Kidney capillary endothelial cell (primary cell): ENCODE results near the gene SHROOM3.

Experiments used
- DNase-seq: peaks from one replicate; pipeline ENCODE4 v3.0.0-alpha.2; 2018; ENCODE audit warnings: low spot score

The SHROOM3 gene

DNA sequence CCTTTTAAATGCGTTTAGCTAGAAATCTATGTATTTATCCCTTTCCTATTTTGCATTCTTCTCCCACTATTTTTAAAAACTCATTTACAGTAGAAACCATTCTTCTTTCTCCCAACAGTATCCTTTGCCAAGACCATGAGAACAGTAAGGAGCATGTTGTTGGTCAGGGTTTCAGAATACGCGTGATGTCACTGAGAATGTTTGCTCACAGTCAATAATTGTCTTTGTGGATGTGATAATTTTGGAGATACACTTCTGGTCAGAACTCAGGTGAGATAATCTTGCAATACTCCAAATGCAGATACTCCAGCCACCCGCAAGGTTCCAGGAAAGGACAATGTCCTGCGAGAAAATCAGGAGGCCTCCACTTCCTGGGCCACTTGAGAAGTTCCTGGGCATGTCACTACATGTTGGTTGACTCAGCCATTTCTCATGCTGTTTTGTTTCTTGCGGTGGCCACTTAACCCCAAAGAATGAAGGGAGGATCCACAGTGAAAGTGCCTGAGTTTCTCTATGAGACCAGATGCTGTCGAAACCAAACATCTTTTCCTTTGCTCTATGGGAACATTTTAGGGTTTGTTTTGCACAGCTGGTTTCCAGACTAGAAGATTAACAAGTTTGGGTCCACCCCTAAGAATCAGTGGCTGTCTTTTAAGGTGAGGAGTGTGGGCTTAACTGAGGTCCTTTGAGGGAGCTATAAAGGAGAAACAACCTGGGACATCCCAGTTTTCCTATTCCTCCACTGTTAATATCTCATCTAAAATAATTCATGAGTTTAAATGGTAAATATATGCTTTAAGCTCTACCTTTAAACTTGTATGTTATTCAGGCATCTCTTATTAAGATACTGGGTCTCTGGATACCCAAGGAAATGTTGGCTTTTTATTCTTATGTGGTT is 346.9 kb downstream of the SHROOM3 start:
- DNase-seq: no peak

DNA sequence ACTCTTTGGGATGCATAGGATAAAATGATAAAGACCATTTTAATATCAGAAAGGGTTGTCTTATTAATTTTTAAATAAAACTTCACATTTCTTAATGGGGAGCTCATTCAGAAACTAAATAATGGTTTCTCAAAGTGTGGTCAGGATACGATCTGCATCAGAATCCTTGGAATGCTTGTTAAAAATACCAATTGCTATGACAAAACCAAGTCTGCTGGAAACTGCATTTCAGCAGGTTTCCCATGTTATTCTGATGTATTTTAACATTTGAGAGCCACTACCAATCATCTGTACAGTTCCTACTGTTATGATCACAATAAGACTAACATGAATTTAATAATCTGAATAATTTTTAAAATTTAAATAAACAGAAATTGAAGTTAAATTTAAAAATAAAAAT is 347.8 kb downstream of the SHROOM3 start:
- DNase-seq: no peak

DNA sequence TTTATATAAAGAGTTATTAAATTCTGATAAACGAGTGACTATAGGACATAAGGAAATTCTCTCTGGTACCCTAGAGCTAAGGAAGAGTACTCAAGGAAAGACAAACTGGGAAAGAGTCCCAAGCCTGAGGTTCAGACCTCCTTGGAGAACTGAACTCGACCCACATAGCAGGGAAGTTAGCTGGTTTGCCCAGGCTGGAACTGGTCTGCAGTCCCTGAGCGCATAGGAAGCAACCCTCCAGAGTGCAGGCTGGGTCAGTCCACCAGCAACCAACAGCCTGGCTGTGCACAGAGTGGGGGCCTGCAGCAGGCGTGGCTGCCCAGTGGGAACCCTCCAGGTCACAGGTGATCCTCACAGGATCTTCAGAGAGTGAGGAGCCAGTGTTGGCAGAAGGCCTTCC is 348.8 kb downstream of the SHROOM3 start:
- DNase-seq: no peak

DNA sequence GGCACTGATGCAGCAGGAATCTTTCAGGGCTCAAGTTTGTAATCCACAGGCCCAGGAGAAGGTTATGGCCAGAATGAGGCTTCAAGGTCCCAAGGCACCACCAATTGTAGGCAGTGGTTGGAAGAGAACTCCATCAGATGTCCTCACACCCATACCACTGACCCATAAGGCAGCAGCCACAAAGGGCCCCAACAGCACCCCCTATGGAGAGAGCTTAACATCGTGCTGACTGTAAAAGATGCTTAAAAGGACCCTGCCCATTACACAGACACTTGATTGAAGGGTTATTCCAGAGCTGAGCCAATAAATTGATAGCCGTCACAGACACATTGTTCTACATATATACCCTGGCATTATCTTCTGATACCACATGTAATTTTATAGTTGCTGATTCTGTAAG is 349.2 kb downstream of the SHROOM3 start:
- DNase-seq: no peak

DNA sequence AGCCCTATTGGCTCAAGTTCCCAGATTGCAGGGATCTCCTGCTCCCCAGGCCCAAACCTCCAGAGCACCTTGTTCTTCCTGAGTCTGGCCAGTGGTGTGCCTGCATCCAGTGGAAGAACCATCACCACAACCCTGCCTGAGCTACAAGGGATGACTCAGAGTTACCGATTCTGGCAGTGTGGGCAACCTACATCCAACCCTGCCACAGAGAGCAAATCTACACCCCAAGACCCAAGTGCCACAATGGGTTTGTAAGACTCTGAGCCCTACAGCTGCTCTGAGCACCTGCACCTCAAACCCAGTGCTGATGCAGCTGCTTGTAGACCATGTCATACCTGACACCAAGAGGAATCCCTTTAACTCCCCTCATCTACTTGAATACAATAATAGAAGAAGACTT is 352.9 kb downstream of the SHROOM3 start:
- DNase-seq: no peak

DNA sequence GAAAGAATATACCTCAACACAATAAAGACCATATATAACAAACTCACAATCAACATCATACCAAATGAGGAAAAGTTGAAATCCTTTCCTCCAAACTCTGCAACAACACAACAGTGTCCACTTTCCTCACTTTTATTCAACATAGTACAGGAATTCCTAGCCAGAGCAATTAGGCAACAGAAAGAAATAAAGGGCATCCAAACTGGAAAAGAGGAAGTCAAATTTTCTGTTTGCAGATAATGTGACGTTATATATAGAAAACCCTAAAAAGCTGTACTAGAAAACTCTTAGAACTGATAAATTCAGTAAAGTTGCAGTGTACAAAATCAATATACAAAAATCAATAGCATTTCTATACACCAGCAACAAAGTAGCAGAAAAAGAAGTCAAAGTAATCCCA is 355.3 kb downstream of the SHROOM3 start:
- no peak for DNase-seq

DNA sequence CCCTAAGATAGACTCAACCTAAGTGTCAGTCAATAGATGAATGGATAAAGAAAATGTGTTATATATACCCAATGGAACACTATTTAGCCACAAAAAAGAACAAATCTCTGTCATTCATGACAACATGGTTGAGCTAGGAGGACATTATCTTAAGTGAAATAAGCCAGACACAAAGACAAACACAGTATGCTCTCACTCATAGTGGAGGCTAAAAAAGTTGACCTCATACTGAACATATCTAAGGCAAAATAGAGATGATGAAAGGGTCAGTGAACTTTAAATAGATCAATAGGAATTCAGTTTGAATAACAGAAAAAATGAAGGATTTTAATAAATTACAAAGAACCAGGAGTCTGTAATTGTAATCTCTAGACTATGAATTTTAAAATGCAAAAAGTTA is 356.4 kb downstream of the SHROOM3 start:
- no peak for DNase-seq

DNA sequence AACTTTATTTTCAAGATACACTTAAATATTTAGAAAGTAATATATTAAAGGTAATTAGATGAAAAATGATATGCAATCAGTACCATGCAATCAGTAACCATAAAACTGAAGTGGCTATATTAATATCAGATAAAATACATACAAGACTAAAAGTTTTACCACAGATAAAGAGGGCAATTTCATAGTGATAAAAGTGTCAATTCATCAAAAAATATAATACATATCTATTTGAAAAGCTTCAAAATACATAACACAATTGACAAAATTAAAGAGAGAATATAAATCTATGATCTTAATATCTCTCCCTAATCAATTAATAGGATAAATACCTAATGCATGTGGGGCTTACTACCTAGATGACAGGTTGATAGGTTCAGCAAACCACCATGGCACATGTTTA is 357.4 kb downstream of the SHROOM3 start:
- DNase-seq: no peak

DNA sequence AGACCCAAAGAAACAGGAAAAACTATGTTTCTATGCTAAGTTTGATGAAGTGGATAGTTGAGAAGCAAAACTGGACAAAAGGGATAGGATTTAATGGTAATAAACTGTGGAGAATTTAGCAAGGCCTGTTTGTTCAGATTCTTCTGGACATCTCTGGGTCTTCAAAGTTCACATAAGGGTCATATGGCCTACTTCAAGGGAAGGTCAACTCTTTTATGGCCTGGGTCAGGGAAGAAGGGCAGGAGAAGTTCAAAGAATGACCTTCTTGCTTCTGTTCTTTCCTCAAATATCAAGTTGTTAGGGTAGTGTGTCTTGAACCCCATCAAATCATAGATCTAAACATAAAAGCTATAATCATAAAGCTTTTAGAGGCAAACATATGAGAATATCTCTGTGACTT is 360.2 kb downstream of the SHROOM3 start:
- DNase-seq: no peak

DNA sequence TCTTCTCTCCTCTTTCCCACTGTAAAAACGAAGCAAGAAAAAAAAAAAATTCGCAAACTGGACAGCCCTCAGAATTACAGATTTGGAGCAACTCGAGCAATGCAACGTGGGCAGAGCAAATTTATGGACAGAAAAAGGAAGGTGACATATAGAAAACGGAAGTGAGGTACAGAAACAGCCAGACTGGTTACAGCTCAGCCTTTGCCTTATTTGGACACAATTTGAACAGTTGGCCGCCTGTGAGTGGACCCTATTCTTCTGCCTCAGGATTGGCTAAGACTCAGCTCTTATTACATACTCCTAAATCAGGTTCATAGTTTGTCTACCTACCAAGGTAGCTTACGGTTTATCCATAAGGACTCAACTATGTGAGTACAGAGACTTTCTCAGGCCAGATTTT is 364.1 kb downstream of the SHROOM3 start:
- DNase-seq: no peak

DNA sequence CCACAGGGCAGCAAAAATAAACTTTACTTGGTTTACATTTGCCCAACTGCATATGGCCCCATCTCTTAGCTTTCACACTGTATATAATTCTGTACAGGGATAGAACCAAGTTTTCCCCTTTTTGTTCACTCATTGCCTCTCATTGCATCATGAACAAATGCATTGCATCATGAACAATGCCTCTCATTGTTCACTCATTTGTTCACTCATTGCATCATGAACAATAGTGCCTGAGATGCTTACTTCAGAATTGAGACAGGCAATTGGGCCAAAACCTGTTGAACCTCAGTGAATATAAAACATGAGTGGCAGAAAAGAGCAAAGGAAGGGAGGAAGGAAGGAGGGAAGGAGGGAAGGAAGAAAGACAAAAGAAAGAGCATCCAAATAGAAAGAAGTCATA is 364.7 kb downstream of the SHROOM3 start:
- no peak for DNase-seq

DNA sequence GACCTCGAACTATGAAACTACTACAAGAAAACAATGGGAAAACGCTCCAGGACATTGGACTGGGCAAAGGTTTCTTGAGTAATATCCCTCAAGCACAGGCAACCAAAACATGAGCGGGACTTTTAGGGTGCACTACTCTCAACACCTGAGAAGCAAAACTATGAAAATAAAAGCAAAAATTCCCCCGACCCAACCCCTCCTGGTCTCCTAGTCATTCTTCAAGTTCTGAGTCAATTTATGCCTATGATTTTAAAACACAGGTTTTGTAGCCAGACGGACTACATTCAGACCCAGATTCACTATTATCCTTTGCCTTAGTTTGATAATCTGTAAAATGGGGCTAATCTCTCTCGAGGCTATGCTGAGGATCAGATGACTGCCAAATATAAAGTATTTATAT is 365.9 kb downstream of the SHROOM3 start:
- DNase-seq: no peak

DNA sequence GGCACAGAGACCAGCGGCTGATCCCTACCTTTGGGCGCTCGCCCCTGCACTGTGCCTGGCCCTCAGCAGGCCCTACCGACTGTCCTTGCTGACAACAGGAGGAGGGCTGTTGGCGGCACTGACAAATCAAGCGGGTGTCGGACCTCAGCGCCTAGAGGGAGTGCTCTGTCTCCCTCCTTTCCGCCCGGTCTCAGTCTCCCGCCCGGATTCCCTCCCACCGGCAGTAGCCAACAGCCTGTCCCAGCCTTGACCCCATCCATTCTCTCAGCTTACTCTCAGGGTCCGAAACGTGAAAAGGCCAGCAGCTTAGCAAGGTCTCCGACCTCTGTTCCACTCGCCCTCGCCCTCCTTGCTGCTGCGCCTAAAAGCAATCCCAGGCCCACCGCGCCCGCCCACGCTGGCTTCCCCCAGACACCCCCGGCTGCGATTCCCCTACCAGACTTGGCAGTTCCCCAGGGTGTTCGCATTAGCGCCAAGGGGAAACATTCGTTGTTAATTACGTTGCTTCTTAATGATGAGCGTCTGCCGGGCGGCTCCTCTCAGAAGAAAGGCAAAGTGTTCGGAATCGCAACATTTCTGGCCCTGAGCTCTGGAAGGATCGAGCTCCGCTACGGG is 366.7 kb downstream of the SHROOM3 start:
- no peak for DNase-seq

DNA sequence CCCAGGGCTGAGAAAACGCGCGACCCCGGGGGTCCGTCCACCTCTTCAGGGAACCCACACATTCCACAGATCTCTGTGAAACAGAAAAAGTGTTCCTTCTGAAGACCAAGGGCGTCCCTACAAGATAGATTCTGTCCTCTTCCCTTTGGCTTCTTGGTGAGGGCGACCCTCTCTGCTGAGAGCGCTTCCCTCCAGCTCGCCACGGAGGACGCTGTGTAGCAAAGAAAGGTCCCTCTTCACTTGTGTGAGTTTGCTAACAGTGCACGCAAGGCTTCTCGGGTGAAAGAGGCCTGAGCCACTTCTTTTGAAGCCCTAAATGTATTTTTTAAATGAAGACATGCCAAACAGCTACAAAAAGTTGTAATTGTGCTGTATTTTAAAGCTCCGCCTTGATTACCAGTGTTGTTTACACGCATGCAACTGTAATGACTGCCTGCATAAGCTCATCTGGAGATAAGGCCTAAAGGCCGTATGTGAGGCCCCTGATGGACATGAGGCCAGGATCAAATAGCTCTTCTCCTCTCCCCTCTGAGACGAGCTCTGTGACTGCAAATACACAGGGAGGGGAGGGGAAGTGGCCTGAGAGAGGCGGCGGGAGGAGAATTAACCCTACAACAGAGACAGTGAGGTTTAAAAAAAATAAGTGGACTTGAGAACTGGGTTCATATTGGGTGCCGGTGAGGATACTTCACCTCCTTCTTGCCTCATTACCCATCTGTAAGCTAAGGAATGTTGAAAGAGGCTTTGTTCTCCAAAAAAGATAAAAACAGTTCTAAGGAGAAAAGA is 367.4 kb downstream of the SHROOM3 start:
- DNase-seq: no peak

DNA sequence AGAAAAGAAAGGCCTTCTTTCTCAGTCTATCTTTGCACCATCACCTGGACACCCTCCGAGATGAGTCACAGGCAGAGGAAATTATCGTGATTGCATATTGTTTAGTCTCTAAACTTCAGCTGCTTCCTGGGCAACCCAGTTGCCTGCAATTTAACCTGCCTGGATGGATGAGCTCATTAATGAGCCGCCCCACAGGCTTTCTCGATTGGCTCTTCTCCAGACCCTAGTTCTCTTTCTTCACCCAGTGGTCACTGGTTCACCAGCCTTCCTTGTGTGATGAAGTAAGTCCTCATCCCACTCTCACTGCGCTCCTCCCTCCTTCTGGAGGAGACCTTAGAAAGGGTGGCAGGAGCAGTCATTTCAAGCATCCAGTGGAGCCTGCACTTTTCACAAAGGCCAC is 368.5 kb downstream of the SHROOM3 start:
- peak; percentile 68 for DNase-seq

DNA sequence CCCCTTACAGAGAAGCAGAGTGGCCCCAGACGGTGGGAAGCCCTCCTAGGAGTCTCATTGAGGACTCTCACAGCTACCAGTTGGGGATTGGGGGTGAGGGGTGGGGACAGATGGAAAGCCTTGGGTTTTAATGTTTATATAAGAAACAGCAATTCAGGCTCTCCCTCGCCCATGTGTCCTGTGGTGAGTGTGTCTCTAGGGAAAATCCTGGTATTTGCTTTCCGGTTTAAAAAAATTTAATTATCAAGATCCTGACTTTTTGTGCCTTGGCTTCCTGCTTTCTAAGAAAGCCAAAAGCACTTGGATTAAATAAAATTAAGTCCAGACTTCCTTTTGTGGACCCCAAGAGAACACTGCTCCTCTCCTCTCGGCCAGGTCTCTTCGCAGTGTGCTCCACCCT is 369.1 kb downstream of the SHROOM3 start:
- DNase-seq: no peak

DNA sequence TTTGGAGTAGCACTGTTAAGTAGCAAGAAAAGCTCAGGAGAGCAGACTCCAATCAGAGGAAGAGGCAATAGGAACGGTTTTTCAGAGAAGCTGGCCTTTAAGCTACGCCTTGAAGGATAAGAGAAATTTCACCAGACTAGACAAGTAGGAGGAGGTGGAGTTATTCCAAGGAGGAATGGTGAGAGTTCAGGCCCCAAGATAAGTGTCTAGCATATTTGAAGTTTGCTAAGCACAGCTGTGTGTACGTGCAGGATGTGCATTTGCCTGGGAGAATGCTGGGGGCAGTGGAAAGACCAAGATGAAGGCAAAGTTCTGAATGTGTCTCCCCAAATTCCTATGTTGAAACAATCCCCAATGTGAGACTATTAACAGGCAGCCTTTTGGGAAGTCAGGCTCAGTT is 371.3 kb downstream of the SHROOM3 start:
- DNase-seq: no peak

DNA sequence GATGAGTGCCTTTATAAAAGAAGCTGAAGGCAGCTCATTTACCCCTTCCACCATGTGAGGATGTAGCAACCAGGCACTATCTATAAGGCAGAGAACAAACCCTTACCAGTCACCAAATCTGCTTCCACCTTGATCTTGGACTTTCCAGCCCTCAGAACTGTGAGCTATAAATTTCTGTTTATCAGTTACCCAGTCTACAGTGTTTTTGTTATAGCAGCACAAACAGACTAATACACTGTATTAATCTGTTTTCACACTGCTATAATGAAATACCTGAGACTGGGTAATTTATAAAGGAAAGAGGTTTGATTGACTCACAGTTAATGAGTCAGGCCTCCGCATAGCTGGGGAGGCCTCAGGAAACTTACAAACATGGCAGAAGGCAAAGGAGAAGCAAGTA is 371.7 kb downstream of the SHROOM3 start:
- no peak for DNase-seq

DNA sequence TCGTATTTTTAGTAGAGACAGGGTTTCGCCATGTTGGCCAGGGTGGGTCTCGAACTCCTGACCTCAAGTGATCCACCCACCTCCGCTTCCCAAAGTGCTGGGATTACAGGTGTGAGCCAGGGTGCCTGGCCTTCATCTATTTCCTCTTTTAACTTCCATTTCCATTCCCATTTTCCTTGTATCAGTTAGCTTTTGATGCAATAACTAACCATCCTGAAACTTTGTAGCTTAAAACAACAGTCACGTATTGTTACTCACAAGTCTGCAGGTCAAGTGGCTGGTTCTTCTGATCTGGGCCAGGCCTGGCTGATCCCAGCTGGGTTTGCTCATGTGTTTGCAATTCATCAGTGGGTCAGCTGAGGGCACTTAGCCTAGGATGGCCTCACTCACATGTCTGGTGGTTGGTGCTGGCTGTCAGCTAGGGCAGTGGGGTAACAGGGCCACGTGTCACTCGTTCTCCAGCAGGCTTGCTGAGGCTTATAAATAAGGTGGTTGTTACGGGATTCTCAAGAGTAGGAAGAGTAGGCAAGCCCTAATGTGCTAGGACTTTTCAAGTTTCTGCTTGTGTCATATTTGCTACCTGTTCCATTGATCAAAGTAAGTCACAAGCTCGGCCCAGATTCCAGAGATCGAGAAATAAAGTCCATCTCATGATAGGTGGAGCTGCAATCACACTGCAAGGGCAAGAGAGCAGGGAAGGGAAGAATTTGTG is 374.7 kb downstream of the SHROOM3 start:
- no peak for DNase-seq

DNA sequence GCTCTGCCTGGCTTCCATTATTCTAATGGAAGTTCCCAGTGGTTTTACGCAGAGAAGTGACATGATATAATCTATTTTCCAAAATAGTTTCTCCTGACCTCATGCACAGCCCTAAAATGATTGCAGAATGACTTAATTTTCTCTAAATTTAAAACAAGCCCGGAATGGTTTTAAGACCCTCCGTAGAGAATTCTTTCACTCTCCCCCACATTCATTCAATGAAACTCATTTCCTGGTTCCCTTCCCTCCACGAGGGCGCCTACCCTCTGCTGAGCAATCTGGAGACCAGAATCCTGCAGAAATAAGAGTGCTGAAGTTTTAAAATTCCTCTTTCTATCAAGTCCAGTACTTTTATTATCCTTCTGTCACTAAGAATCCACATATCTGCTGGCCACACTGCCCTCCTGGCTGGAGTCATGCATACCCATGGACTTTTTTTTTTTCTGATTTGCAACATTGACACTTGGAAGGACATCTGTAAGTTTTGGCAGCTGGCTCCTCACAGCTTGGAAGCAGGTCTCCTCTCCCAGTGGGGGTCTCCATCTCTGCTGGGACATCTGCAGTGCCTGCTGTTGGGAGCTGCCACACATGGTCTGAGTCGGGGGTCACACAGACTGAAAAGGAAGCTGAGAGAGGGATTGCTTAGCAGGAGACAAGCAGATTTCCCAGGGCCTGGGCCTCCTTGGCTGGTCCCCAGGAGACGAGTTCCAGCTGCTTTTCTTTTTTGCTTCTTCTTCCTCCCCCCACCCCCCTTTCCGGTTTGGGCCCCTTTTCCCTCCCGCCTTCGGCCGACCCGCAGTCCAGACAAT is 376.8 kb downstream of the SHROOM3 start:
- peak; percentile 43 for DNase-seq

DNA sequence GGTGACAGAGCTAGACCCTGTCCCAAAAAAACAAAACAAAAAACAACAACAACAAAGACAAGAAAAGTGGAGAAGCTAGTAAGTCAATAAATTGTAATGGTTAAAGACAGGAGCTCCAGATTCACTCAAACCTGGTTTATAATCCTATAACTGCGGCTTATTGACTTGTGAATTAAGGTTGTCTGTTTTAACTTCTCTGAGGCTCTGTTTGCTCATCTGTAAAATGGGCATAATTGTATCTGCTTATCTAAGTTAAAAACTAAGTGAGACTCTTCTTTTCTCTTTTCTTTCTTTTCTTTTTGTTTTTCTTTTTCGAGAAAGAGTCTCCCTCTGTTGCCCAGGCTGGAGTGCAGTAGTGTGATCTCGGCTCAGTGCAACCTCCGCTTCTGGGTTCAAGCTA is 378.0 kb downstream of the SHROOM3 start:
- no peak for DNase-seq

DNA sequence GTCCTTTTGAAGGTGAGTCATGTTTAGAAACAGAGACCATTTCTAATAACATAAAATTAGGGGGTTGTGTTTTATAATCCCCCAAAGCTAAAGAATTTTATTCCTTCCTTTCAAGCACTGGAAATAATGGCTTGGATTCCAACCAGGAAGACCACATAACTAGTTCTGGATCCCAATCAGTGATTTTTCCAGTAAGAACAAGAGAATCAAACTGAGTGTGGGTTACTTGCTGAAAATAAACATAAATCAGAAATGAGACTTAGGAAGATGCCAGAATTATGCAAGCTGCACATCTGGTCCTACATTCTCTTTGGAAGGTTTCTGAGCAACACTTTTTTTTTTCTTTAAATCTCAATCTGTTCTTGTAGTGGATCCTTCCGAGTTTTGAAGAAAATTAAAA is 386.6 kb downstream of the SHROOM3 start:
- no peak for DNase-seq
